ENCODE results near the gene RBMS3. TPM values are rescaled to one million over a fixed set of nuclear protein-coding genes. Genes with fewer than 3 reads are reported as not detected.

RBMS3 gene
- total RNA-seq, 4 donors from 2014 or later, result 3.8 to 18.7 (median 14.6) TPM

- H3K27ac ChIP-seq, result peak overlapping the region in 1 of 4 donors; percentile 75
- H3K9me3 ChIP-seq, result no peaks in the 10 kb centered on the region
- in situ Hi-C loops (cut with MboI; ENCODE audit: low pct_ligation_motif_present in 1 of 4, low pct_unique_long_range_greater_than_20kb in 1 of 4, low sequenced_read_pairs in 3 of 4), result no loop called here
- peaks cover 0 to 13% (median 6%) of the 10 kb centered on the region in 4 donors for H3K4me1 ChIP-seq
- TF ChIP-seq POLR2A (IDR thresholded peaks at IDR 0.05) (no peak), EP300 (IDR thresholded peaks at IDR 0.05; ENCODE audit: low read depth) (no peak), CTCF (IDR thresholded peaks at IDR 0.05) (no peak), POLR2AphosphoS5 (IDR thresholded peaks at IDR 0.05) (no peak)
- H3K27me3 ChIP-seq, result no peaks in the 10 kb centered on the region
- no peak overlapping the region for H3K4me3 ChIP-seq
- intact Hi-C loops (cut with DNase I; ENCODE audit: low total_unique reads), result no loop called here
- no peak for DNase-seq
- no peaks in the 10 kb centered on the region for H3K36me3 ChIP-seq
Observed at GRCh38 chr3:29337565-29337964, 56.7 kb downstream of the RBMS3 start.

GRCh38 chr3:29338377-29338776 lies 57.5 kb downstream of the RBMS3 start:
- Histone ChIP-seq H3K9me3 (no peaks in the 10 kb centered on the region), H3K36me3 (no peaks in the 10 kb centered on the region), H3K27ac (no peak overlapping the region), H3K4me3 (no peak overlapping the region), H3K27me3 (no peaks in the 10 kb centered on the region), H3K4me1 (peaks cover 0 to 13% (median 6%) of the 10 kb centered on the region in 4 donors)
- intact Hi-C loops (cut with DNase I; ENCODE audit: low total_unique reads) (no loop called here), in situ Hi-C loops (cut with MboI; ENCODE audit: low pct_ligation_motif_present in 1 of 4, low pct_unique_long_range_greater_than_20kb in 1 of 4, low sequenced_read_pairs in 3 of 4) (no loop called here)
- no peak for DNase-seq
- TF ChIP-seq CTCF (IDR thresholded peaks at IDR 0.05) (no peak), POLR2AphosphoS5 (IDR thresholded peaks at IDR 0.05) (no peak), EP300 (IDR thresholded peaks at IDR 0.05; ENCODE audit: low read depth) (no peak), POLR2A (IDR thresholded peaks at IDR 0.05) (no peak)

- H3K27me3 ChIP-seq, result no peaks in the 10 kb centered on the region
- in situ Hi-C loops (cut with MboI; ENCODE audit: low pct_ligation_motif_present in 1 of 4, low pct_unique_long_range_greater_than_20kb in 1 of 4, low sequenced_read_pairs in 3 of 4), result no loop called here
- DNase-seq, result no peak
- WGBS, 2 donors (ENCODE audit: low coverage in 1 of 2), result 75 to 83% methylated on average over 6 to 8 of the region's 8 CpGs
- no peaks in the 10 kb centered on the region for H3K9me3 ChIP-seq
- H3K36me3 ChIP-seq, result no peaks in the 10 kb centered on the region
- H3K4me3 ChIP-seq, result no peak overlapping the region
- no peak overlapping the region for H3K27ac ChIP-seq
- TF ChIP-seq EP300 (IDR thresholded peaks at IDR 0.05; ENCODE audit: low read depth) (no peak), CTCF (IDR thresholded peaks at IDR 0.05) (no peak), POLR2A (IDR thresholded peaks at IDR 0.05) (no peak), POLR2AphosphoS5 (IDR thresholded peaks at IDR 0.05) (no peak)
- peaks cover 0 to 13% (median 3%) of the 10 kb centered on the region in 4 donors for H3K4me1 ChIP-seq
- intact Hi-C loops (cut with DNase I; ENCODE audit: low total_unique reads), result no loop called here
Observed at GRCh38 chr3:29339016-29339833, 58.4 kb downstream of the RBMS3 start.

GRCh38 chr3:29344154-29344553 lies 63.3 kb downstream of the RBMS3 start:
- TF ChIP-seq POLR2AphosphoS5 (IDR thresholded peaks at IDR 0.05) (no peak), CTCF (IDR thresholded peaks at IDR 0.05) (no peak), POLR2A (IDR thresholded peaks at IDR 0.05) (no peak), EP300 (IDR thresholded peaks at IDR 0.05; ENCODE audit: low read depth) (no peak)
- H3K4me3 ChIP-seq, result no peak overlapping the region
- no peaks in the 10 kb centered on the region for H3K4me1 ChIP-seq
- no peak overlapping the region for H3K27ac ChIP-seq
- no peaks in the 10 kb centered on the region for H3K36me3 ChIP-seq
- no peak for DNase-seq
- in situ Hi-C loops (cut with MboI; ENCODE audit: low pct_ligation_motif_present in 1 of 4, low pct_unique_long_range_greater_than_20kb in 1 of 4, low sequenced_read_pairs in 3 of 4) (no loop called here), intact Hi-C loops (cut with DNase I; ENCODE audit: low total_unique reads) (no loop called here)
- 77 to 78% methylated on average over 3 of the region's 3 CpGs for WGBS, 2 donors (ENCODE audit: low coverage in 1 of 2)
- no peaks in the 10 kb centered on the region for H3K9me3 ChIP-seq
- no peaks in the 10 kb centered on the region for H3K27me3 ChIP-seq
